Loucy (cell line): ENCODE results near the gene KIF2A.

Experiments
- EZH2phosphoT487 ChIP-seq: fragments of 200-600 bp; IDR thresholded peaks from 2 replicates; pipeline ENCODE4 v1.6.1; 2018; ENCODE audit warnings: antibody characterized with exemption, mild to moderate bottlenecking, moderate library complexity, borderline replicate concordance
- TF ChIP-seq, protein P1 (sequence below): fragments of 200-600 bp; sonication (generic); conservative IDR thresholded peaks from 2 replicates; pipeline ENCODE4 v1.5.1; 2014; ENCODE audit warnings: mild to moderate bottlenecking, antibody characterized with exemption, low read length

DNA sequence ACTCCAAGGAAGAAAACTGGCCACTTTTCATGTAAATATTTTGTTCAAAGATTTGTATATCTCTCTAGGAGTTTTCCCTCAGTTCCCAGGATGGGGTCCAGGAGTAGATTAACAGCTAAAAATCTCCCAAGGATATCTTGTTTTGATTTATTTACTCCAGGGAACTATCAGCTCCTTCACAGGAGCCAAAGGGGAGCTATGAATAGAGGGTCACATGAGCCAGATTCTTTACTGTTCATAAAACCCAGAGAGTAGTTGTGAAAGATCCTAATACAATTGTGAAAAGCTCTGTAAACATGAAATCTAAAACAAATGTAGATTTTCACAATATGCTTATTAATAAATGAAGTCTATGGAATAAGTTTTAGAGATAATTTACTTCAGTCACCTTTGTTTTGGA is 80.8 kb downstream of the KIF2A start:
- TF ChIP-seq, protein P1, sequence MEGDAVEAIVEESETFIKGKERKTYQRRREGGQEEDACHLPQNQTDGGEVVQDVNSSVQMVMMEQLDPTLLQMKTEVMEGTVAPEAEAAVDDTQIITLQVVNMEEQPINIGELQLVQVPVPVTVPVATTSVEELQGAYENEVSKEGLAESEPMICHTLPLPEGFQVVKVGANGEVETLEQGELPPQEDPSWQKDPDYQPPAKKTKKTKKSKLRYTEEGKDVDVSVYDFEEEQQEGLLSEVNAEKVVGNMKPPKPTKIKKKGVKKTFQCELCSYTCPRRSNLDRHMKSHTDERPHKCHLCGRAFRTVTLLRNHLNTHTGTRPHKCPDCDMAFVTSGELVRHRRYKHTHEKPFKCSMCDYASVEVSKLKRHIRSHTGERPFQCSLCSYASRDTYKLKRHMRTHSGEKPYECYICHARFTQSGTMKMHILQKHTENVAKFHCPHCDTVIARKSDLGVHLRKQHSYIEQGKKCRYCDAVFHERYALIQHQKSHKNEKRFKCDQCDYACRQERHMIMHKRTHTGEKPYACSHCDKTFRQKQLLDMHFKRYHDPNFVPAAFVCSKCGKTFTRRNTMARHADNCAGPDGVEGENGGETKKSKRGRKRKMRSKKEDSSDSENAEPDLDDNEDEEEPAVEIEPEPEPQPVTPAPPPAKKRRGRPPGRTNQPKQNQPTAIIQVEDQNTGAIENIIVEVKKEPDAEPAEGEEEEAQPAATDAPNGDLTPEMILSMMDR = no peak
- no peak for TF ChIP-seq EZH2phosphoT487
